GM18909 (cell line): ENCODE data around the gene COMMD10.

Source experiments
- ATAC-seq: cut with Tn5 transposase; IDR thresholded peaks from one replicate; pipeline ENCODE4 v1.9.1; 2021; ENCODE audit warnings: mild to moderate bottlenecking; ENCODE audit not compliant: unreplicated experiment, poor library complexity

The COMMD10 gene

DNA sequence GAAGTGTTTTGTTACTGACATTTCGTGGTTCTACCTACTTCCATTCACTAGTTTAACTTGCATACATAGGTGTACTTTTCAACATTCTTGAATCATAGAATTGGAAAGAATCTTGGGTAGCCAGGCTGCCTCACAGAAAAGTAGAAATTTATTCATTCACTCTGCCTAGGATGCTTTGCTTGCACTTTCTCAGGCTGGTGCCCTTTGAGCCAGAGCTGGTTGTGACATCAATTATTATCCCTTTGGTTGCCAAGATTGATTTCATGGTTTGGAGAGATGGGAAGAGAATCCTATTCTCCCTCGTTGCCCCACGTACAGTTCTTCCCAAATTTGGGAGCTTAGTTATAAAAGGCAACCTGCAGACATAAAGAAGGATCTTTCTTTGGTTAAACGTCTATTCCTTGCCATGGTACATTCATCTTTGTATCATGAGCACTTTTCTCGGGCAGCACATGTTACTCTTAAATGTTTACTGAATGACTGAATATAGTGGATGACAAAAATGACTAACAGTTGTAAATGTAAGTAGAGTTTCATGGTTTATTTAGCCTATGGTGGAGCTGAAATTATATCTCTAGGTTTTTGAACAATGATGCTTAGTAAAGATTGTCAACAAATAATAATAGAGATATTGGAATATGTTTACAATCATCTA is 195.5 kb downstream of the COMMD10 start:
- ATAC-seq = no peak

DNA sequence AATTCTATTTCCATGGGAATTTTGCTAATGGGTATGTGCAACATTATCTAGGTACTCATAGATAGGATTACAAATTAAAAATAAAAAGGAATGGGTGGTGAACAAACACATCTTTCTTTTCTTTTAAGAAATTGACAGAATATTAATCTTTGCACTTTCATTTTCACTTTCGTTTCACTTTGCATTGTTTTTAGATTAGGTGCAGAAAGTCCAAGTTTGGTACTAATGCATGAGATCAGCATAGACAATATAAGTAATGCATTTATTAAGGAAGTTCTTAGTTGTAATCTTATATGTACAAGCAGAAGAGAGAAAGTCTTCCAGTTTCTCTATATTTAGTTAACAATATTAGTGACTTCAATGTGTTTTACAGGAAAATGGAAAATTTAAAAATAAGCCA is 196.5 kb downstream of the COMMD10 start:
- ATAC-seq = no peak

DNA sequence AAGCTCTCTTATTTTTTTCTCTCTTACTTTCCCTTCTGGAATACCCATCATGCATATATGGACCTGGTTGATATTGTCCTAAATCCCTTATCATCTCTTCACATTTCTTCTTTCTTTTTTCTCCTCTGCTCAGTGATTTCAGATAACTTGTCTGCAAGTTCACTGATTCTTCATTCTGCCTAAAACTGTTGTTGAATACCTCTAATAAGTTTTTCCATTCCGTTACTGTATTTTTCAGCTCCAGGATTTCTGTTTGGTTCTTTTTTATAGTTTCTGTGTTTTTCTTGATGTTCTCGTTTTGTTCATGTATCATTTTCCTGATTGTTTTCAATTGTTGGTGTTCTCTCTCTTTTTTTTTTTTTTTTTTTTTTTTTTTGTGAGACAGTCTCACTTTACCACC is 203.7 kb downstream of the COMMD10 start:
- no peak for ATAC-seq

DNA sequence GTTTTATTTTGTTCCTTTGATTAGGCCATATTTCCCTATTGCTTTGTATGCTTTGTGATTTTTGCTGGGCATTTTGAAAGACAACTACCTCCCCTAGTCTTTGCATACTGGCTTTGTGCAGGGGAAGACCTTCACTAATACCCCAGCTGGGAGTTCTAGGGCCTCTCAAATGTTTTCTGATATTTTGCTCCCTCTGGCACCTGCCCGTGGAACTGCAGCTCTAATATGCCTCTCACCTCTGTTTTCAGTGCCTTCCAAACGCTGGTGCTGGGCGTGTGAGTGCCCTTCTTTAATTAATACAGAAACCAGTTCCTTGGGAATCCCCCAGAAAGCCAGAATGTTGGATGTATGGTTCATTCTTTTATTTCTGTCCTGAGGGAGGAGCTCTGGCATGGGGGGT is 204.5 kb downstream of the COMMD10 start:
- no peak for ATAC-seq

GRCh38 chr5:116291271-116291670 is 206.4 kb downstream of the COMMD10 start:
- no peak for ATAC-seq

GRCh38 chr5:116292321-116292720 is 207.5 kb downstream of the COMMD10 start:
- ATAC-seq = no peak

DNA sequence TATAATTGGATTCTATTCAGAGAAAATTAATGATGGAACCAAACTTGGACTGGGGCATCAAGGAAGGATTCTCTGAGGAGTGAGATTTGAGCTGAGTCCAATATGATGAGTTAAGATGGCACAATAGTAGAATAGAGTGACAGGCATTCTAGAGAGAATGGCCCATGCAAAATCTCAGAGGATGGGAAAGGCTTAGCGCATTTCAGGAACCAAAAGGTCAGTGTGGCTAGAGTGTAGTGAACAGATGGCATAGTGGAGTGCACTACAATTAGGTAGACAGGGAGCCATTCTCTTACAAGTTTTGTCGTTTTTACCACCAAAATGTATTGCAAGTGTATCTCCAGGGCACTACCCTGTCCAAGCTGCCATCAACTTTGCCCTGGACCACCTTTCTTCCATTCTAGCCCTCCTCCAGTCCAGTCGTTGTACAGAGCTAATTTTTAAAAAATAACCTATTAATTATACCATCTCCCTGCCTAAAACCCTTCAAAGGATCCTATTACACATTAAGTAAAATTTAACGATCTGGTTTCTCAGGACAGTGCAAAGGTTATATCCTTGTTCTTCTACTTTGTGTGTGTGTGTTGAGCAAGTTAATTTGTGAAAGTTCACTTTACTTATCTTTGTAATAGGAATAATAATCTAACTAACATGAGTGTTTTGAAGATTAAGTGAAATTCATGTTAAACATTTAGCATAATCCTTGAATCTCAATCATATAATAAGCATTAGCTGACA is 211.7 kb downstream of the COMMD10 start:
- ATAC-seq = no peak

- ATAC-seq = no peak
Measured at GRCh38 chr5:116297296-116297814, 212.5 kb downstream of the COMMD10 start.

- ATAC-seq = no peak
Measured at GRCh38 chr5:116299746-116300640, 215.2 kb downstream of the COMMD10 start.

GRCh38 chr5:116301110-116301509 is 216.3 kb downstream of the COMMD10 start:
- ATAC-seq = no peak

GRCh38 chr5:116303340-116303739 is 218.5 kb downstream of the COMMD10 start:
- no peak for ATAC-seq

- no peak for ATAC-seq
Measured at GRCh38 chr5:116303810-116304209, 219.0 kb downstream of the COMMD10 start.

DNA sequence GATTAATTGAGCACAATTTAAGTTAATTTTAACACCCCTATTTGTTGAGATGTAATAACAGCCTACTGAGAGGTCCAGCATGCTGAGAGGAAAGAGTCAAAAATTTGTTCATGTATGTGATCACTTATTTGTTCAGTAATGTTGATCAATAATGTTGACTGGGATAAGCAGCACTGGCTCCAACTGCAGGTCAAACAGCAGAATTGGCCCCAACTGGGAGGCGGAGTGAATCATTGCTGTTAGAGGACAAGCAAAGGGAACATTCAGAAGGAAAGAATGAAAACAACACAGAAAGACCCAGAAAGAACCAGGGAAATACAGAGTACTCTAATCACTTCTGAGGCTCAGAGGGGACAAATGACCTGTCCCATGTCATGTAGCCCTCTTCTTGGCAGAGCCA is 221.1 kb downstream of the COMMD10 start:
- no peak for ATAC-seq

GRCh38 chr5:116306846-116307245 is 222.0 kb downstream of the COMMD10 start:
- ATAC-seq = no peak

DNA sequence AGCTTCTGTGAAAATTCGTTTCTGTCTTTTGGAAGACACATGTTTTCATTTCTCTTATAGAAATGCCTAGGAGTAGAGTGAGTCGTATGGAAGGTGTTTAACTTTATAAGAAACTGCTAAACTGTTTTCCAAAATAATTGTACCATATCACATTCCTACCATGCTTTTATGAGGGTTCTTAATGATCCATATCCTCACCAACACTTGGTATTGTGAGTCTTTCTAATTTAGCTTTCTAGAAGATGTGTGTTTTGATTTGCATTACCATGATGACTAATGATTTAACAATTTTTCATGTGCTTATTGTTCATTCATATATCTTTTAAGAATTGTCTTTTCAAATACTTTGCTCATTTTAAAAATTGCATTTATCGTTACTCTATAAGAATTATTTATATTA is 223.6 kb downstream of the COMMD10 start:
- no peak for ATAC-seq

GRCh38 chr5:116313366-116313765 is 228.5 kb downstream of the COMMD10 start:
- ATAC-seq = no peak

DNA sequence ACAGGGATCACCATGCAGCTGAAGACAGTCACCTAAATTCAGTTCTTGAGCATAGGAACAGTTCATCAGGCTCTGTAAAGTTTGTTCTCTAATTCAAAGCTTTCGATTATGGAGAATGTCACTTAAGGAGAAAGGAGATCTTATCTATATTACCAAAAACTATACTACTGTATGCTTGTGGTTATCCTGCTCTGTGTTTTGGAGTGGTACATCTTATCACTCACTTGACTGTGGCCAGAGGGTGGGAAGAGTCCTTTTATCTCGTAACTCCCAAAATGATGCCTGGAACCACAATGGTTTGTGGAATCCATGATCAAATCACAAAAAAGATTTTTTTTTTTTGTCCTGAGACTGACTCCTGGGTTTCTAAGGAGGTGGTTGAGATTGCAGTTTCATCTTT is 230.7 kb downstream of the COMMD10 start:
- ATAC-seq = no peak

GRCh38 chr5:116318091-116318854 is 233.4 kb downstream of the COMMD10 start:
- no peak for ATAC-seq

DNA sequence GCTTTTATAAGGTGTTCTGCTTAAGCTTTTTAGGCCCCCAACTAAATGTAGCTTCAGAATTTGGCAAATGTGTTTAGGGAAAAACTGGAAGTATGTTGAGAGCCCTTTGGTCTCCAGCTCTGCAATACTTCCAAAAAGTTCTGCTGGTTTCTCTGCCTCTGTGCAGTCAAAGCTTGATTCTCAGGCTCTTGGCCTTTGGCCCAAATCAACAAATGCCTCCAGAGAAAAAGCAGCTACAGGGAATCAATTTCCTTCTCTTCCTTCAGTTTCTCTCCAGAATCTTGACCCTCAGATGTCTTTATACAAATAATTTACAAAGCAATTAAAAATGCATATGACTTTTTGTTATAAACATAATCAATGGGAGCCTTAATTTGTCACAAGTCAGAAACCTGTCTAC is 235.7 kb downstream of the COMMD10 start:
- no peak for ATAC-seq

DNA sequence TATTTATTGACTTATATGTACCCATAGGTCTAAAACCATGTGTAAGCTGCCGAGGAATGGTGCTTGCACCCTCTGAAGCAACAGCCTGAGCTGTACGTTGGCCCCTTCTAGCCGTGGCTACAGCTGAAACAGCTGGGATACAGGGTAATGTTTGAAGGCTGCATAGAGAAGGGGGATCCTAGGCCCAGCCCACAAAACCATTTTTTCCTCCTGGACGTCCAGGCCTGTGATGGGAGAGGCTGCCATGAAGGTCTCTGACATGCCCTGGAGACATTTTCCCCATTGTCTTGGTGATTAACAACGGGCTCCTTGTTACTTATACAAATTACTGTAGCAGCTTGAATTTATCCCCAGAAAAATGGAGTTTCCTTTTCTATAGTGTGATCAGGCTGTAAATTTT is 244.7 kb downstream of the COMMD10 start:
- ATAC-seq = no peak
